ENCODE data around the gene SIT1.

SIT1 gene, protein sequence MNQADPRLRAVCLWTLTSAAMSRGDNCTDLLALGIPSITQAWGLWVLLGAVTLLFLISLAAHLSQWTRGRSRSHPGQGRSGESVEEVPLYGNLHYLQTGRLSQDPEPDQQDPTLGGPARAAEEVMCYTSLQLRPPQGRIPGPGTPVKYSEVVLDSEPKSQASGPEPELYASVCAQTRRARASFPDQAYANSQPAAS

DNA sequence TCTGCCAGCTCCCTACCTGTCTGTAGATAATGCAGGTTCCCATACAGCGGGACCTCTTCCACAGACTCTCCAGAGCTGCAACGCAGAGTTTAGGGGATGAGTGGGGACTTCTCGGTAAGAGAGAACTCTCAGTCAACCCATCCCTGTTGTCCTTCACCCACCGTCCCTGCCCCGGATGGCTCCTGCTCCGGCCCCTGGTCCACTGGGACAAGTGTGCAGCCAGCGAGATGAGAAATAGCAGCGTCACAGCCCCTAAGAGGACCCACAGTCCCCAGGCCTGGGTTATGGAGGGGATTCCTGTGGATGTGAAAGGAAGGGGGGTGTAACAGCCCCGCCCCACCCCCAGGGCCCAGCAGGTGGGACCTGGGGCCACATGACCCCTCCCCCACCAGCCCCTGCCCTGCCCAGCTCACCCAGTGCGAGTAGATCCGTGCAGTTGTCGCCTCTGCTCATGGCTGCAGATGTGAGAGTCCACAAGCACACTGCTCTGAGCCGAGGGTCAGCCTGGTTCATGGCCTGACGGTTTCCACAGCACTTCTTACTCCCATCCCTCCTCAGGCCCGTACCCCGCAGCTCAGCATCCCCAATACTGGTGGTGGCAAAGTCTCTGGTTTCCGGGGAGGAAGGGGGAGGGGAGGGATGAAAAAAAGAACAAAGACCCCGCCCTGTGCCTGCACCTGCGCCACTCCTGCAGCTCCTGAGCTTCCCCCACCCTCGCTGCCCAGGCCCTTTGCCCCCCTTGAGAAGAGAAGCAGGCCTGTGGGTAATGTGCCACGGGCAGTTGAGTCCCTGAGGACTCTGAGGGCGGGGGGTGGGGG is at the start of gene SIT1:
Gene SIT1 (minus strand): TSS at position 591 of the 818 bp plus-strand sequence. CDS start 78 bp downstream, at position 513.
- DNase-seq (ENCODE audit: low read depth in 4 of 4, low spot score in 1 of 4), result peak in 1 of 4 experiments; percentile 43

DNA sequence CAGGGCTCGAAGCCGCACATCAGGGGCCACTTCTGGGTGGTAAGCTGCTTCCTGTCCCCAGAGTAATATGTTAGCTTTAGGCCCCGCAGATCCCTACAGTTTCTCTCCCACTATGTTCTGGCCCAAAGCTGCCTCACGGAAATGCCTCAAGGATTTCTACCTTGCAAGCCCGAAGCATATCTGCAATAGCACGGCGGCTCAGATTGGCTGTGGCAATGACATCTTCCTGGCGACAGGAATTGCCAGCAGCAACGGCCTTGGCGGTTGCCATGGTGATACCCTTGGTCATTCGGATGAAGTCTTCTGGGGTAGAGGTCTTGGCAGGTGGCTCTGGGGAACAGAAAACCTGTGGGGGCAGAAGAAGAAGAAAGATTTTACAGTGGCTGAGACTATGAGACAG is 49.3 kb upstream of the SIT1 start:
- no peak for DNase-seq (ENCODE audit: low read depth in 4 of 4, low spot score in 1 of 4)

DNA sequence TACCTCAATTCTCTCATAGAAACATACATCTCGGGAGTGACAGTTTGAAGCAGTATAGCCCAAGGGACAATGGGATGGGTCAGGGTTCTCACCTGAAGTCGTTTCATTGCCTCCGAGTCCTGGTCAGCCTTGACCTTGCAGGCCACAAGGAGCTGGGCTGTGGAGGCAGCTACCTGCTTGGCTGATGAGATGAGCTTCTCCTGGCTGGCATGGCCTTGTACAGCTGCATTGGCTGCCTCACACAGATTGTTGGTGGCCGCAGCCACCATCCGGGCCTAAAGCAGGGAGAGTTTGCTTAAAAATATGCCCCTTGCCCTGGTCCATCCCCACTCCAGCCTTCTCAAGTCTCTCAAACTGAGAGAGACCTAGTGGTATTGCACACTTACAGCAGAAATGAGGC is 47.5 kb upstream of the SIT1 start:
- no peak for DNase-seq (ENCODE audit: low read depth in 4 of 4, low spot score in 1 of 4)

DNA sequence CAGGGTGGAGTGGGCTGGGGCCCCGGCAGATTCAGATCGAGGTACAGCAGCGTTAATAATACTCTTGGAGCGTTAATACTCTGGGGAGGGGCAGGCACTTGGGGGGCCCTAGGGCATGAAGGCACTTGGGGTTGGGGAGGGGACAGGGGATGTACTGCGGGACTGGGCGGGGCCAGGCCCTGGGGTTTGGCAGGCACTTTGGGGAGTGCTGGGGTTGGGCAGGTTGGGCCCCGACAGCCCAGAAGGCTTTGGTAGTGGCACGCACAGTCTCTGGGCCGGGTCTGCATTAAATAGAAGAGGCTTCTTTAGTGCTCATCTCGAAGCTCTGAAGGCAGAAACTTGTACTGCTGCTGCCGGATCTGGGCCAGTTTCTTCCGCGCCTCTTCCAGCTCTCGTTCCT is 46.8 kb upstream of the SIT1 start:
- no peak for DNase-seq (ENCODE audit: low read depth in 4 of 4, low spot score in 1 of 4)

DNA sequence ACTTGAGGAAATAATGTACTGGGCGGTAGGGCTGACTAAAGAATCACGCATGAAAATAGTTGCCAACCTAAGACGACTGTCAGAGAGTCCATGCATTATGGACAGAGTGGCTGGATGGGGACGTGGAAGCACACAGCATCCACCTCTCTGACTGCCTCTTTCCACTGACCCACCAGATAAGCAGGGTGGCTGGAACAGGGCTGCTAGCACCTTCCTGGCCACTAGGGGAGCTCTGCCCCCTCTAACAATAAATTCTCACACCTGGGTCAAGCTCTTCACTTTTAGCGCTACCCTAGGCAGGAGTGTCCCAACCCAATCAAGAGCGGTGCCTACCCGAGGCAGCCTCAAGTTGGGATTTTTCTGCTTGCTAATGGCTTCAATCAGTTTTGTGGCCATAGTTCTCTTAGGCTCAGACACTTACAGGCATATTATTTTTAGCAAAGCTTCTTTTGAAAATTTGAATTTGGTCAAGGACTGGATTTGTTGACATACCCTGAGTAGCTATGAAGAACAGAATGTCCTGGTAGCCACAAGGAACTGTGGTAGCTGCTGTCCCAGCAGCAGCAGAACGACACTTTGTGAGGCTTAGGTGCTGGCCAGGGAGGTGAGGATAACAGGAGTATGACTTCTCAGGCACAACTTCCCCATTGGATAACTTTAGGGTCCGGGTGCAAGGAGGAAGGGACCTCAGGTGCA is 45.9 kb upstream of the SIT1 start:
- DNase-seq (ENCODE audit: low read depth in 4 of 4, low spot score in 1 of 4), result peak in 1 of 4 experiments; percentile 33

DNA sequence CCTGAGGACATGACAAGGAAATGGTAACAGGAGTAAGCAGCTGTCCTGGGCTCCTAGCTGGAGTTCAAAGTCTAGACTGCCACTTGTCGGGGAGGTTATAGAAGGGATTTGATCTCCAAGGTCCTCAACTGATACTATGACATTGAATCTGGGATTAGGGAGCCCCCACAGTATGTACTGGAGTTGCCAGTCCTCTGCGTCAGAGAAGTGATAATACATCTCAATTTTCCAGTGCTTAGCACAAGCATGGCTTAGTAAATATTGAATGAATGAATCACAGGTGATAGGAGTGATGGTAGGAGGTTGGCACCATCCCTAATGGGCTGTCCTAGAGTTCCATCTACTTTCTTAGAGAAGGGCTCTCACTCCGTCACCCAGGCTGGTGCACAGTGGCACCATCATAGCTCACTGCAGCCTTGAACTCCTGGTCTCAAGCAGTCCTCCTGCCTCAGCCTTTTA is 45.2 kb upstream of the SIT1 start:
- DNase-seq (ENCODE audit: low read depth in 4 of 4, low spot score in 1 of 4), result no peak

DNA sequence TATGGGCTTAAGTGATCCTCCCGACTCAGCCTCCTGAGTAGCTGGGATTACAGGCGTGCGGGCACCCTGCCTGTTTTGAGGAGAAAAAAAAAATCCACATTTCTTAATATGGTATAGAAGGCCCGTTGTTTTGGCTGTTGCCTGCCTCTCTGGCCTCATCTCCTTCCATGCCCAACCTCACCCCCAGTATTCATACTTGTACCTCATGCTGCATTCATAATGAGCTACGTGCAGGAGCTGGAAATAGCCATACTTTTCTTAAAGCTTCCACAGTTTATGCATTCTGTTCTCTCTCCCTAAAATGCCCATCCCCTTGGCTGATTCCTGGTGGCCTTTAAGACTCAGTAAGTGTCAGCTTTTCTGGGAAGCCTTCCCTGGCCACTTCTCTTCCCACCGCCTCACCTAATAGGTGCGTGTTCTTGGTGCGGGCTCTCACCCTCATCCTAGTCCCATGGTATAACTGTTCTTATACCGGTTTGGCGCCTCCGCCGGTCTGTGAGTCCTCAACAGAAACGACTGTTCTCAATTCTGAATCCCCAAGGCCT is 41.1 kb upstream of the SIT1 start:
- DNase-seq (ENCODE audit: low read depth in 4 of 4, low spot score in 1 of 4), result no peak

DNA sequence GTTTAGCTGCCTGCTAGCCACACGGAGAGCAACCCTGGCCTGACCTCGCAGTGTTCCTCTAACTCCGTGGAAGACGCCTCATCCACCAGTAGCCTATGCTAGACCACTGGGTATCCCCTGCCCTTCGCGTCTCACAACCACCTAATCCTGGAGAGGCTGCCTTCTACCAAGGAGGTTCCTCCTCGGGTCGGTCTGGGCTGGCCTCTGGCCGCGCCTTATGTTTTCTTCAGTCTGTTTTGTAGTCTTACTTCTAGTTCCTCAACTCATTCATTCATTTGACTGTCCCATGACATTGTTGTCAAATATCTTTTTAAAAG is 40.6 kb upstream of the SIT1 start:
- DNase-seq (ENCODE audit: low read depth in 4 of 4, low spot score in 1 of 4), result no peak

DNA sequence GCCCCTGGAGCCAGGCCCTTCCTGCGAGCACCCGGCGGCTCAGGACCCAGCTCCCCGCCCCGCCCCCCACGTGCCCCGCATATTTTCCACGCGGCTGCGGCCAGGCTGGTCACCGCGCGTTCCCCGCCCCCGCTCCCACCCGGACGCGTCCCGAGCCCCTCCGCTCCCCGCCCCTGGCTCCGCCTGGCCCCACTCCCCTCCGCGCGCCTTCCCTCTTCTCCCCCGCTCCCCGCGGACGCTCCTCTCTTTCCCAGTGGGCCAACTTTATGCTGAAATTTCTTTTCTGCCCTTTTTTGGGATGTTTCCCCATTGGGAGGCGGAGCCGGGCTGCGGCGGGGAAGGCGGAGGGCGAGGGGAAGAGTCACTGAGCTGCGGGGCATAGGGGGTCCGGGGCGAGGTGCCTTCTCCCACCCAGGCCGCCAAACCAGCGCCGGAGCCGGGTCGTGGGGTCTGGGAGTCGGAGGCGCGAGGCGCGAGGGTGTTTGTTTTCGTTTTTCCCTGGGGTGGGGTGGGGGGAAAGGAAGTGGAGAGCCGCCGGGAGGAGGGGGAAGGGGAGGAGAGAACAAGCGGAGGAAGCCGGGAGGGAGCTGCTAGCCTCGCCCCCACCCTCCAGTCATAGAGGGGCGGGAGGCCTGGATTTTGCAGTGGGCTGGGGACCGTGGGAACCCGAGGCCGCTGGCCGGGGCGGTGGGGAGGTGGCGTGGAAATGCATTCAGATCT is 40.0 kb upstream of the SIT1 start:
- no peak for DNase-seq (ENCODE audit: low read depth in 4 of 4, low spot score in 1 of 4)

DNA sequence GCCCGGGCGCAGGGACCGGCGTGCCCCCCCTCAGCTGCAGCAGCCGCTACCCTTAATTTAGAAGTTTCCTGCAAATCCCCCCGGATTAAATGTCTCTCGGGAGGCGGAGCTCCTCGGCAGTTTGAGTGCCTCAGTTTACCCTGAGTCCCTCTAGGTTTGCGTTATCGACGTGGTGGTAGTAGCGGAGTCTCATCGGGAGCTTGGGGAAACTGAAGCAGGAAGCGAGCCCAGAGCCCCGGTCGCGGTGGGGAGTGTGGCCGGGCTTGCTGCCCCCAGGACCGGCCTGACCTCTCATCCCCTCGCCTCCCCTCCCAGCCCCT is 39.5 kb upstream of the SIT1 start:
- DNase-seq (ENCODE audit: low read depth in 4 of 4, low spot score in 1 of 4), result no peak

DNA sequence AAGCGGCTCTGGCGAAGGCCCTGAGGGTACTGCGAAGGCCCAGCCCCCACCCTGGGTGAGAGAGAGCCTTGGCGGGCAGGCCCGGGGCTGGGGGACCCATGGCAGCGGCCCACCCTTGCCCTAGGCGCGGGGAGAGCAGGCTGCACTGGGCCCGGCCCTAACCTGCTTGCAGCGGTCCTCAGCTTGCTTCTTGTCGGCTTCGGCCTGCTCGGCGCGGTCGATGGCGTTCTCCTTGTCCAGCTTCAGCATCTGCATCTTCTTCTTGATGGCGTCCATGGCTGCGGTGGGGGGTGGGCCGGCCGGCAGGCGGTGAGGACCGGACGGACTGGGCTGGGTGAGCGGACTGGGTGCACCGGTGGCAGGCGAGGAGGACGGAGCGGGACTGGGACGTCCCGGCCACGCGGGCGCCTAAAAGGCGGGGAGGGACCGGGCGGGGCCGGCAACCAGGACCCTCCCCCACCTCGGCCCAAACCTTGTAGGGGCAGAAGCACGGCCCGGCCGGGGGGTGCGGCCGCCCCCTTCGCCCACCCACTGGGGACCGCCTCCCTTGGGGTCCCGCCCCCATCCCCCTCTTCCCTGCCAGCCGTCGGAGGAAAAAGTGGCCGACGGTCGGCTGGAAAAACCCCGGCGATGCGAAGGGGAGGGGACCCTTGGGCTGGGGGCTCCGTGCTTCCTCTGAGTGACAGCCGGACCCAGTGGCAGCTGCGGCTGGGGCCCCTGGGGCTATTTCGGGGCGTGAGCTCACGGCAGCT is 39.0 kb upstream of the SIT1 start, which contains the start of gene TPM2:
Gene TPM2 (minus strand): TSS at position 384 of the 752 bp plus-strand sequence. CDS start 108 bp downstream, at position 276.
- DNase-seq (ENCODE audit: low read depth in 4 of 4, low spot score in 1 of 4), result no peak

DNA sequence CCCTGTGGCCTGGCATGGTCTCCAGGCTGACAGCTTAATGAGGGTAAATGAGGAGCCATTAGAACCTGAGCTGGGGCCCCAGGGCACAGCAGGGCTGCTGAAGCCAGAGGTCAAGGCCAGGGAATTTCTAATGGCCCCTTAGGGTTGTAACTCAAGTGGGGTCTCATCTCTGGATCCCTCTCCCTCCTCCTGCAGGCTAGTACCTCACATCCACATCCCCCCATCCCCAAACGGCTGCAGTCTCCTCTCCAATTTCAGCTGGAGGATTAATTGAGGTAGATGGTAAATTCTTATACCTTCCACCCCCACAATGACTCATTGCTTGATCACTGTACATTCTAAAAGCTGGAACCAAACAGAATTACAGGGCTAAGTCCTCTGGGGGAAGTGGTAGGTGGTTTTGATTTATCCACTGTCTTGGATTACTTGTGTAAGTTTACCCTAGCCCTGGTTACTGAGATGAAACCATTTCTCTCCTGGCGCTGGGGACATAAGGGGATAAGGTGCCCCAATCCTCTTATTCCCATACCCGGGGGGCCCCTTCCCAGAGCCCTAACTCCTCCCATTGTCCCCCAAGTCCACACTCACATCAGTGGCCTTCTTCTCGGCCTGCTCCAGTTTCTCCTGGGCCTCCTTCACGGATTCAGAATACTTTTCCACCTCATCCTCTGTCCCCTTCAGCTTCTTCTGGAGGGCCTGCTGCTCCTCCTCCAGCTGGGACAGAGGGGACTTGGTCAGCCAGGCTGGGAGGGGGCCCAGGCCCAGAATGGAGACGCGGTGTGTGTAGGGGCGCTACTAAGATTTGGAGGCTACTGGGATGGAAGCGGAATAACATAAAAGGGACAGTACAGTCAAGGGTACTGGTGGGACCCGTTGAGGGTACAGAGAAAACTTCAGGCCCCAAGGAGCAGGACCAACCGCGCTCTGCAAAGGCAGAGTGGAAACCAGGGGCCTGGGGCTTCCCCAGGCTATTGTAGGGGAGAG is 38.1 kb upstream of the SIT1 start:
- no peak for DNase-seq (ENCODE audit: low read depth in 4 of 4, low spot score in 1 of 4)

DNA sequence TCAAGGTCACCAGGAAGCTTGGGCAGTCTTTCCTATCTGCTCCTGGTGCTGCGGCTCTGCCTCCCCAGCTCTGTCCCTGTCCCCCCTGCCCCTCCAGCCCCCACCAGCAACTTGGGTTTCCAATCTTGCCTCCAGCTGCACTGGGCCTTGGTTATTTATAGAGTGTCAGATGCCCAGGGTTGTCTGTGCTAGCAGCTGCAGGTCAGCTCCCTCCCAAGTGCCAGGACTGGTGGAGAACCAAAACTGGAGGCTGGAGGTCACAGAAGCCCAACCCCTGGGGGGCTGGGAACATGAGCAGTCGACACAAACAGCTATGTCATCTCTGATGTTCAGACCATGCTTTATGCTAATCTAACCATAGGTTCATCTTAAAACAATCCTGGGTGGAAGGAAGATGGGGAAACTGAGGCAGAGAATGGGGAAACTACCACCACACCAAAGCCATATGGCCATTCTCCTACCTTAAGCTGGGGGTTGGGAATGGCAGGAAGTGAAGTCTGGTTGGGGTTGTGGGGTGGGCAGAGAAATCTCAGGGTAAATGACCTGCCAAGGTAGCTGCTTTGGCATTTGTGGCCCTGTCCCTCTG is 37.3 kb upstream of the SIT1 start:
- DNase-seq (ENCODE audit: low read depth in 4 of 4, low spot score in 1 of 4), result no peak

DNA sequence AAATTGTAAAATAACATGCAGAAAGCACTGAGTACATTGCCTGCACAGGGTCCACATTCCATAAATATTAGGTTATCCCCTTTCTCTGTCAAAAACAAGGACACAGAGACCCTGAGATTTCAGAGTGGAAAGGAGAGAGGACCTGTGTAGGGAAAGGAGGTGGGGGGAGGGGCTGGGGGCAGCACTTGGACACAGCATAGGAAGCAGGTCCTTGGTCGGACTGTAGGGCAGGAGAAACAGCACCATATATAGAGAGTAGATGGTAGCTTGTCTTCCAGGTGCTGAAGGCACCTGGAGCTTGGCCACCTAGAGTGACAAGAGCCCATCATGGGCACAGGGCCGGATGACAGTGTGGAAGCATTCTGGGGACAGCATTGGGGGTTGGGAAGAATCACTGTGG is 36.6 kb upstream of the SIT1 start:
- DNase-seq (ENCODE audit: low read depth in 4 of 4, low spot score in 1 of 4), result no peak

DNA sequence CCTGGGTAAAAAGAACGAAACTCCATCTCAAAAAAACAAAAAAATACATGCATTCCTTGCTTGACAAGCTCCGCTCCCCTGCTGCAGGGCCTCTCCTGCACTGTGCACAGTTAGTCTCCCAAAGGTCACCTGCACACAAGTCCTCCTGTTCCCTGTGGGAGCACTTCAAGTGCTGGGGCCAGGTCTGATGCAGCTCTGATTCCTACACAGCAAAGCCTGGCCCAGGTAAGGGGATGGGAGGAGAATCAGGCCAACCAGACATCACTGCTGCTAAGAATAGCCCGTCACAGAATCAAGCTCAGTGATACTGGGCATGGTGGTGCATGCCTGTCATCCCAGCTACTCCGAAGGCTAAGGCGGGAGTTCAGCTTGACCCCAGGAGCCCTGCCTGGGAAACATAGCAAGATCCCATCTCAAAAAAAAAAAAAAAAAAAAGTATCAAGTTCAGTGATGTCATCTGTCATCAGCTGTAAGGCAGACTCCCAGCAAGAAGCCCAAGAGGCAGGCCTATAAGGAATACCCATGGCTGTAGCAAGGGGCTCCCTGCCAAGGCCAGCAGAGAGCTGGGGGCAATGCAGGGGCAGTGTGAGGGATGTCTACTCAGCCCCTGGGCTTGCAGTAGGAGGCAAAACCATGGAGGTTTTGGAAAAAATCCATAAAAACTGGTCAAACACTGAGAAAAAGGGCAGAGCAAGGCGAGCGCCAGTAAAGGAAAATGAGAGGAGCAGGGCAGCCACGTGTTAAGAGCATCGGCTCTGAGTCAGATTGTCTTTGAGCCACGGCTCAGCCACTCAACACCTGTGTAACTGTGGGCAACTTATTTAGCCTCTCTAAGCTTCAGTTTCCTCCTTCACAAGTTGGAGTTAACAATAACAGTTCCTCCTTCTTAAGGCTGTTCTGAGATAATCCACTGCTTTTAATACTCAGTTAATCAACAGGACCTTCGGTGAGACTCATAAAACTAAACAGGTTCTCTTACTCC is 35.8 kb upstream of the SIT1 start:
- no peak for DNase-seq (ENCODE audit: low read depth in 4 of 4, low spot score in 1 of 4)

DNA sequence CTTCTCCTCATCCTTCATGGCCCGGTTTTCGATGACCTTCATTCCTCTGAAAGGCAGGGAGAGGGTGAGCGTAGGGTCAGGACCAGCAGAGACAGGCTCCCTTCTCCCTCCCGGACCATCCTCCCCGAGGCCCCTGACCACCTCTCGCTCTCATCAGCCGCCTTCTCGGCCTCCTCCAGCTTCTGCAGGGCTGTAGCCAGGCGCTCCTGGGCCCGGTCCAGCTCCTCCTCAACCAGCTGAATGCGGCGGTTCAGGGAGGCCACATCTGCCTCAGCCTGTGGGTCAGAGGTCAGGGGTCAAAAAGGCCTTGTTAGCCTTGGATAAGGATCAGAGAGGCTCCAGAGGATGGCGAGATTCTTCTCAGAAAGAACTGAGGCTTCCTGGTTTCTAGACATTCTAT is 34.8 kb upstream of the SIT1 start:
- DNase-seq (ENCODE audit: low read depth in 4 of 4, low spot score in 1 of 4), result no peak

DNA sequence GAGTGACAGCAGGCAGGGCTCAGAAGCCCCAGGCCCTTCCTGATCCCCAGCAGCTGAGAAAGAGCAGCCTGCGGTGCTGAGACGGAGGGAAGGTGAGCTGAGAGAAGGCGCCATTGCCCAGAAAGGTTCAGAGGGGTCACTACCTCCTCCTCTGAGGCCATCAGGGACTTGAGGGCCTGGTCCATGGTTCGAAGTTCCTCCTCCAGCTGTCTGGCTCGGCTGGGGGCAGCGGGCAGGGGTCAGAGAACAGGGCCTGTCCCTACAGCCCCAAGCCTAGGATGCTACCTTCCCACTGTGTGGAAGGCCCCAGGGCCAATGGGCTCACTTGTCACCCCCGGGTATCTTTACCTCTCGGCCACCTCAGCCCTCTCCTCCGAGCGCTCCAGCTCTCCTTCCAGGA is 34.2 kb upstream of the SIT1 start:
- no peak for DNase-seq (ENCODE audit: low read depth in 4 of 4, low spot score in 1 of 4)

DNA sequence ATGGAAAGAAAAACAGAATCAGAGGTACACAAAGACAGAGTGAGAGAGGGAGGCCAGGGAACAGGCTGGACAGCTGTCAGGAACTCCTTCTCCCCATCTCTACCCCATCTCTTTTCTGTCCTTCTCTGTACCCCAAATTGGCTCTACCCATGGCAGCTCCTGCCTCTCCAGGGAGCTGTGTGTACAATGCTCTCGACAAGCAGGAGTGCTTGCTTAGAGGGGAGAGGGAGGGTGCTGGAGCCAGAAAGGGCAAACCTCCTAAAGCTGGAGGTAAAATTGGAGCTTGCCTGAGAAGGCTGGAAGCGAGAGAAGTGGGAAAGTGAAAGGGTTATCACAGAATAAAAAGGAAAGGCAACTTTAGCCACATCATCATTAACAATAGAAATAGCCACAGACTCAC is 32.6 kb upstream of the SIT1 start:
- DNase-seq (ENCODE audit: low read depth in 4 of 4, low spot score in 1 of 4), result no peak

Measured in stimulated activated CD4-positive, alpha-beta T cell treated with anti-CD3 and anti-CD28 coated beads, Interleukin-1b, Interleukin-23, amount 100 ng/mL, for 24 hours (primary cell).